Thymus (tissue), 14 donors: ENCODE results near the gene CCNK. TPM values are rescaled to one million over a fixed set of nuclear protein-coding genes. Genes with fewer than 3 reads are reported as not detected.

ENCODE experiments used
- DNase-seq, 9 donors: peaks; one replicate each; pipeline ENCODE4 v3.0.0-alpha.2; 2013; ENCODE audit warnings: low spot score in 9 of 9, low read depth in 6 of 9, missing footprints in 1 of 9
- H3K27ac ChIP-seq, 2 donors: one replicate each; pipeline ENCODE4 v1.5.1; 2013; ENCODE audit warnings: control low read depth in 1 of 2, low read depth in 1 of 2, low read length in 1 of 2, mild to moderate bottlenecking in 1 of 2, moderate library complexity in 1 of 2
- H3K27me3 ChIP-seq, 2 donors: one replicate each; pipeline ENCODE4 v1.5.1; 2013; ENCODE audit warnings: low read length in 1 of 2; ENCODE audit not compliant: control insufficient read depth in 2 of 2, insufficient read depth in 1 of 2
- H3K36me3 ChIP-seq, 2 donors: one replicate each; pipeline ENCODE4 v1.5.1; 2013; ENCODE audit warnings: low read length in 1 of 2, mild to moderate bottlenecking in 1 of 2, moderate library complexity in 1 of 2; ENCODE audit not compliant: control insufficient read depth in 2 of 2, insufficient read depth in 2 of 2
- H3K4me1 ChIP-seq, 2 donors: one replicate each; pipeline ENCODE4 v1.5.1; 2013; ENCODE audit warnings: low read length in 2 of 2; ENCODE audit not compliant: control insufficient read depth in 2 of 2, insufficient read depth in 2 of 2
- H3K4me3 ChIP-seq, 2 donors: one replicate each; pipeline ENCODE4 v1.5.1; 2013; ENCODE audit warnings: low read length in 2 of 2, control low read depth in 1 of 2, mild to moderate bottlenecking in 1 of 2
- H3K9me3 ChIP-seq, 2 donors: one replicate each; pipeline ENCODE4 v1.5.1; 2013; ENCODE audit warnings: low read length in 1 of 2, mild to moderate bottlenecking in 1 of 2; ENCODE audit not compliant: control insufficient read depth in 2 of 2, insufficient read depth in 1 of 2
- WGBS: extraction: QIAGEN DNeasy Blood & Tissue Kit; methylation state at CpG from one replicate; pipeline ENCODE4 v1.1.7; 2013; 5-methylcytosine and 5-hydroxymethylcytosine counted together
- long read RNA-seq, 10 donors: transcript quantifications; one replicate each; lab custom pipeline, GENCODE V29; 2026
- polyA plus RNA-seq: library from polyadenylated mRNA; stranded (reverse); fragments of 200-250 nt; gene quantifications from one replicate; pipeline ENCODE4 v1.2.3, GENCODE V29; 2013
- total RNA-seq: library from RNA; stranded (reverse); fragments of 120-200 nt; gene quantifications from one replicate; pipeline ENCODE4 v1.2.4, GENCODE V29; 2013
- donor health status: healthy.

Gene CCNK
- total RNA-seq = 12.4 TPM
- polyA plus RNA-seq = 26.9 TPM
- long read RNA-seq, donor 1 = 0 reads
- long read RNA-seq, donor 2 = 0 reads
- long read RNA-seq, donor 3, partial matches to known transcripts = 24 of 27 reads
- long read RNA-seq, donor 3, other reads (novel, unspliced or antisense) = 0 of 27 reads
- long read RNA-seq, donor 4, partial matches to known transcripts = 5 of 8 reads
- long read RNA-seq, donor 4, other reads (novel, unspliced or antisense) = 0 of 8 reads
- long read RNA-seq, donor 5, partial matches to known transcripts = 35 of 39 reads
- long read RNA-seq, donor 5, other reads (novel, unspliced or antisense) = 0 of 39 reads
- long read RNA-seq, donor 6, partial matches to known transcripts = 20 of 25 reads
- long read RNA-seq, donor 6, other reads (novel, unspliced or antisense) = 0 of 25 reads
- long read RNA-seq, donor 7, partial matches to known transcripts = 36 of 39 reads
- long read RNA-seq, donor 7, other reads (novel, unspliced or antisense) = 0 of 39 reads
- long read RNA-seq, donor 8, partial matches to known transcripts = 15 of 19 reads
- long read RNA-seq, donor 8, other reads (novel, unspliced or antisense) = 0 of 19 reads
- long read RNA-seq, donor 9, partial matches to known transcripts = 20 of 22 reads
- long read RNA-seq, donor 9, other reads (novel, unspliced or antisense) = 0 of 22 reads
- long read RNA-seq, donor 10, partial matches to known transcripts = 27 of 29 reads
- long read RNA-seq, donor 10, other reads (novel, unspliced or antisense) = 0 of 29 reads

GRCh38 chr14:99480917-99481744, at the start of gene CCNK:
TSS of gene CCNK (plus strand) at chr14:99481409. CDS start at chr14:99492678, 11,269 bp downstream.
- Histone ChIP-seq H3K27me3 (no peaks in the 10 kb centered on the region), H3K4me1 (peaks cover 6 to 12% of the 10 kb centered on the region in 2 donors), H3K36me3 (no peaks in the 10 kb centered on the region), H3K9me3 (no peaks in the 10 kb centered on the region), H3K4me3 (peak within 1 kb of the TSS; percentile 68 to 96), H3K27ac (peak within 1 kb of the TSS; percentile 86 to 92)
- DNase-seq = peak; percentile 98 to 100 (median 100)
- WGBS = under 1% methylated on average over 82 of the region's 82 CpGs

- DNase-seq = no peak
- Histone ChIP-seq H3K4me3 (no peak overlapping the region), H3K9me3 (peaks cover 1 to 11% of the 10 kb centered on the region in 2 donors), H3K36me3 (peaks cover 26 to 27% of the 10 kb centered on the region in 2 donors), H3K27me3 (no peaks in the 10 kb centered on the region), H3K4me1 (peaks cover 0 to 1% of the 10 kb centered on the region in 2 donors), H3K27ac (no peak overlapping the region)
- 95% methylated on average over 3 of the region's 3 CpGs for WGBS
These were observed 49.2 kb upstream of the CCNK start for GRCh38 chr14:99431986-99432385.

- 100% methylated on average over 1 of the region's 1 CpG for WGBS
- no peak for DNase-seq
- Histone ChIP-seq H3K4me3 (no peak overlapping the region), H3K27ac (no peak overlapping the region), H3K27me3 (no peaks in the 10 kb centered on the region), H3K9me3 (peaks cover 1 to 11% of the 10 kb centered on the region in 2 donors), H3K36me3 (peaks cover 29 to 32% of the 10 kb centered on the region in 2 donors), H3K4me1 (peaks cover 0 to 5% of the 10 kb centered on the region in 2 donors)
These were observed 48.7 kb upstream of the CCNK start for GRCh38 chr14:99432485-99432884.

GRCh38 chr14:99435327-99435726, 45.9 kb upstream of the CCNK start:
- H3K27ac ChIP-seq = no peak overlapping the region
- peaks cover 0 to 2% of the 10 kb centered on the region in 2 donors for H3K9me3 ChIP-seq
- peaks cover 21 to 28% of the 10 kb centered on the region in 2 donors for H3K36me3 ChIP-seq
- no peak overlapping the region for H3K4me3 ChIP-seq
- DNase-seq = no peak
- 98% methylated on average over 4 of the region's 4 CpGs for WGBS
- peaks cover 0 to 5% of the 10 kb centered on the region in 2 donors for H3K4me1 ChIP-seq
- no peaks in the 10 kb centered on the region for H3K27me3 ChIP-seq

GRCh38 chr14:99436247-99437180, 44.7 kb upstream of the CCNK start:
- DNase-seq = peak in 2 of 9 donors; percentile 6 to 10
- peaks cover 0 to 5% of the 10 kb centered on the region in 2 donors for H3K4me1 ChIP-seq
- H3K4me3 ChIP-seq = no peak overlapping the region
- H3K9me3 ChIP-seq = no peaks in the 10 kb centered on the region
- WGBS = 74% methylated on average over 14 of the region's 14 CpGs
- H3K27me3 ChIP-seq = no peaks in the 10 kb centered on the region
- peaks cover 26 to 36% of the 10 kb centered on the region in 2 donors for H3K36me3 ChIP-seq
- H3K27ac ChIP-seq = peak overlapping the region in 1 of 2 donors; percentile 25

GRCh38 chr14:99437706-99438105, 43.5 kb upstream of the CCNK start:
- 78% methylated on average over 3 of the region's 3 CpGs for whole genome bisulfite sequencing
- no peak for DNase-seq
- Histone ChIP-seq H3K9me3 (no peaks in the 10 kb centered on the region), H3K27ac (no peak overlapping the region), H3K4me3 (no peak overlapping the region), H3K4me1 (peaks cover 0 to 5% of the 10 kb centered on the region in 2 donors), H3K27me3 (no peaks in the 10 kb centered on the region), H3K36me3 (peaks cover 23 to 37% of the 10 kb centered on the region in 2 donors)

GRCh38 chr14:99440278-99440677, 40.9 kb upstream of the CCNK start:
- H3K9me3 ChIP-seq = no peaks in the 10 kb centered on the region
- H3K4me1 ChIP-seq = peaks cover 0 to 5% of the 10 kb centered on the region in 2 donors
- H3K27ac ChIP-seq = no peak overlapping the region
- H3K4me3 ChIP-seq = no peak overlapping the region
- no peak for DNase-seq
- WGBS = 95% methylated on average over 14 of the region's 14 CpGs
- H3K36me3 ChIP-seq = peaks cover 23 to 36% of the 10 kb centered on the region in 2 donors
- no peaks in the 10 kb centered on the region for H3K27me3 ChIP-seq
